SK-N-SH treated with all-trans-retinoic acid at 6 μM for 48 hours (cell line): Measurements from ENCODE around the gene FHIT.

Source experiments
- PATZ1 ChIP-seq: fragments of 250-450 bp; sonication (Bioruptor Pico); IDR thresholded peaks from 2 replicates; pipeline ENCODE4 v1.8.0; 2020; ENCODE audit warnings: mild to moderate bottlenecking, moderate library complexity, borderline replicate concordance
- TSHZ2 ChIP-seq: fragments of 250-450 bp; sonication (Bioruptor Pico); IDR thresholded peaks from 2 replicates; pipeline ENCODE4 v1.5.0; 2020; ENCODE audit warnings: mild to moderate bottlenecking, moderate library complexity
- ZFP3 ChIP-seq: fragments of 250-450 bp; sonication (Bioruptor Pico); IDR thresholded peaks from 2 replicates; pipeline ENCODE4 v1.5.0; 2020; ENCODE audit warnings: mild to moderate bottlenecking, moderate library complexity
- ZFP30 ChIP-seq: fragments of 450-650 bp; formaldehyde crosslinking; IDR thresholded peaks from 2 replicates; pipeline ENCODE4 v1.5.0; 2022; ENCODE audit warnings: mild to moderate bottlenecking, moderate library complexity

- TF ChIP-seq TSHZ2: no peak
- no peak for TF ChIP-seq ZFP30 (CRISPR knock-in tag)
- no peak for TF ChIP-seq PATZ1 (CRISPR knock-in tag)
- no peak for TF ChIP-seq ZFP3 (CRISPR knock-in tag)
Observed at GRCh38 chr3:60504827-60505457, 746.3 kb downstream of the FHIT start.
